SIG-M5 (cell line): ENCODE measurements around the gene KDM2A.

ENCODE experiments used
- DNase-seq: peaks from one replicate; lab custom pipeline; 2025; lab: John Stamatoyannopoulos, UW

The KDM2A gene

GRCh38 chr11:67261946-67262681 is 143.1 kb downstream of the KDM2A start:
- DNase-seq = no peak

- DNase-seq = peak; percentile 42
Measured at GRCh38 chr11:67262731-67263675, 143.9 kb downstream of the KDM2A start.

- no peak for DNase-seq
Measured at GRCh38 chr11:67264260-67264659, 145.2 kb downstream of the KDM2A start.

GRCh38 chr11:67264877-67265632 is 146.0 kb downstream of the KDM2A start:
- DNase-seq = no peak

GRCh38 chr11:67265633-67266448 is 146.8 kb downstream of the KDM2A start:
- no peak for DNase-seq

GRCh38 chr11:67266449-67267187 is 147.6 kb downstream of the KDM2A start, which contains the start of gene GRK2:
Gene GRK2 (plus strand): TSS chr11:67266473. CDS start chr11:67266700, 227 bp downstream.
- DNase-seq = no peak

GRCh38 chr11:67267188-67268080 is 148.4 kb downstream of the KDM2A start:
- DNase-seq = no peak

GRCh38 chr11:67268081-67268961 is 149.3 kb downstream of the KDM2A start:
- DNase-seq = peak; percentile 89

GRCh38 chr11:67268962-67269268 is 149.9 kb downstream of the KDM2A start:
- DNase-seq = no peak

- DNase-seq = no peak
Measured at GRCh38 chr11:67269401-67270255, 150.6 kb downstream of the KDM2A start.

GRCh38 chr11:67270256-67271204 is 151.5 kb downstream of the KDM2A start:
- DNase-seq = peak; percentile 32

GRCh38 chr11:67271205-67271540 is 152.1 kb downstream of the KDM2A start:
- no peak for DNase-seq

GRCh38 chr11:67271541-67272284 is 152.7 kb downstream of the KDM2A start:
- DNase-seq = no peak

- DNase-seq = no peak
Measured at GRCh38 chr11:67272327-67273259, 153.5 kb downstream of the KDM2A start.
